Measurements from ENCODE around the gene XK. TPM values are rescaled to one million over a fixed set of nuclear protein-coding genes. Genes with fewer than 3 reads are reported as not detected.
A peak's percentile ranks its signal among the peaks of the same experiment; 100 is the strongest.
"Not testable (repeated sequence)": the region's sequence is repeated elsewhere in the genome, so short reads cannot be mapped to it uniquely, and the experiment has no call there.

The XK gene, protein sequence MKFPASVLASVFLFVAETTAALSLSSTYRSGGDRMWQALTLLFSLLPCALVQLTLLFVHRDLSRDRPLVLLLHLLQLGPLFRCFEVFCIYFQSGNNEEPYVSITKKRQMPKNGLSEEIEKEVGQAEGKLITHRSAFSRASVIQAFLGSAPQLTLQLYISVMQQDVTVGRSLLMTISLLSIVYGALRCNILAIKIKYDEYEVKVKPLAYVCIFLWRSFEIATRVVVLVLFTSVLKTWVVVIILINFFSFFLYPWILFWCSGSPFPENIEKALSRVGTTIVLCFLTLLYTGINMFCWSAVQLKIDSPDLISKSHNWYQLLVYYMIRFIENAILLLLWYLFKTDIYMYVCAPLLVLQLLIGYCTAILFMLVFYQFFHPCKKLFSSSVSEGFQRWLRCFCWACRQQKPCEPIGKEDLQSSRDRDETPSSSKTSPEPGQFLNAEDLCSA
- under 1 TPM; 0.02 to 0.04 TPM for total RNA-seq

DNA sequence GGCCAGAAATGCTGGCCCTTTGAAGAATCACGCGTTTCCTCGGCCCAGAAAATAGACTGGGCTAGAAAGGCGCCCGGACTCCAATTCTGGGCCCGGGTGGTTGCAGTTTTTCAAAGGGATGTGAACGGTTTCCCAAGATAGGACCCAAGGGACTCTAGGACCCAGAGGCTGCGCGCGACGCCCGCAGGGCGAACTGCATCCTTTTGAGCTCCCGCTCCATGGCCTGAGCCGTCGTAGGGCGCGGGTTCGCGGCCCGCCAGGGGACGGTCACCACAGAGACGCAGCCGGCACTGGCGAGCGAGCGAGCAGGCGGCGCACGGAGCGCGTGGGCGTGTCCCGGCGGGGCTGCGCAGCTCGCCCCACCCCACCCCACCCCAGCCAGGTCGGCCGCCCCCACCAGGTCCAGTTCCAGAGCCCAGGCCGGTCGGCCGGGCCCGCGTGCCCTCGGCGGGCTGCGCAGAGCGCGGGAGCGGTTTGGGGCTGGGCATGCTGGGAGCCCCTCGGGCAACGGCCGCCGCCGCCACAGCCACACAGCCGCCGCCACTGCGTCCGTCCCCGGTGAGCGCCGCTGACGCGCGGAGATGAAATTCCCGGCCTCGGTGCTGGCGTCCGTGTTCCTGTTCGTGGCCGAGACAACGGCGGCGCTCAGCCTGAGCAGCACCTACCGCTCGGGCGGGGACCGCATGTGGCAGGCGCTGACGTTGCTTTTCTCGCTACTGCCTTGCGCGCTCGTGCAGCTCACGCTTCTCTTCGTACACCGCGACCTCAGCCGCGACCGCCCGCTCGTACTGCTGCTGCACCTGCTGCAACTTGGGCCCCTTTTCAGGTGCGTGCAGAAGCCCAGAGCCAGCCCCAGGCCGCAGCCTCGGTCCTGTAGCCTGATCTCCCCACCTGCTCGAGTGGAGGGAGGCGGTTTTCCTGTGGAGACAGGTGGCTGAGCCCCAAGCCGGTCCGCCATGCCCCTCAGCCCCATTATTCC, at the start of gene XK:
Gene XK (plus strand): TSS at position 411 of the 979 bp plus-strand sequence. CDS start 171 bp downstream, at position 582.
- peak; percentile 37 for DNase-seq
- POLR2A ChIA-PET: interaction anchor here (0.6 kb wide), 1 partner anchor 326 kb away, joined by 3 read pairs; no protein-coding TSS in a partner anchor
- Mint-ChIP-seq H3K4me3 (peak within 1 kb of the TSS; percentile 58), H3K27ac (no peak within 1 kb of the TSS), H3K9me3 (no peaks in the 10 kb centered on the region), H3K27me3 (peaks cover 4% of the 10 kb centered on the region), H3K36me3 (ENCODE audit: low read depth) (no peaks in the 10 kb centered on the region), H3K4me1 (no peaks in the 10 kb centered on the region)
- CTCF ChIA-PET: no interaction called here

DNA sequence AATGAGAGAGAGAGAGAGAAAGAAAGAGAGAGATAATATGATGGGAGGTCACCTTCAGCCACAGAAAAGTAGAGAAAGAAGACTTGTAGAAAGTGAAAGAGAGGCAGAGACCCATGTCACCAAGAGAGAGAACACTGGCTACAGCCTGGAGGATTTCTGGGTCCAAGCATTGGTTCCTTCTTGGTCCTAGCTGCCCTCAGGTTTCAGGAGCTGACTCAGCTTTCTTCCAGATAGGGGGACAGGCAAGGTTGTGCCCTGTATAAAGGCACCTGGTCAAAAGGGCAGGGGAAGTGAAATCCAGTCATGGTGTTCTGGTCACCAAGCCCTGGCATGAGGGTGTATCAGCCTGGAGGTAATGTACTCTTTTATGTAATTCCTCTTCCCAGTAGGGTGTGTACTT, 47.5 kb upstream of the XK start:
- Mint-ChIP-seq H3K9me3 (no peaks in the 10 kb centered on the region), H3K4me1 (no peaks in the 10 kb centered on the region), H3K4me3 (no peak overlapping the region), H3K27me3 (no peaks in the 10 kb centered on the region), H3K27ac (no peak overlapping the region), H3K36me3 (ENCODE audit: low read depth) (no peaks in the 10 kb centered on the region)
- ChIA-PET POLR2A (no interaction called here), CTCF (no interaction called here)
- no peak for DNase-seq

DNA sequence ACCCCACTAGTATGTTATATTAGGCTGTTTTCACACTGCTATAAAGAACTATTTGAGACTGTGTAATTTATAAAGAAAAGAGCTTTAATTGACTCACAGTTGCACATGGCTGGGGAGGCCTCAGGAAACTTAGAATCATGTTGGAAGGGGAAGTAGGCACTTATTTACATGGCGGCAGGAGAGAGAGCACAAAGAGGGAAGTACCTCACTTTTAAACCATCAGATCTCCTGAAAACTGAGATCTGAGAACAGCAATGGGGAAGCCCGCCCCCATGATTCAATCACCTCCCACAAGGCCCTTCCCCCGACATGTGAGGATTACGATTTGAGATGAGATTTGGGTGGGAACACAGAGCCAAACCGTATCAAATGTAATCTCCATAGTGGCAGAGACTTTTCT, 45.4 kb upstream of the XK start:
- DNase-seq: no peak
- Mint-ChIP-seq H3K4me1 (no peaks in the 10 kb centered on the region), H3K27ac (no peak overlapping the region), H3K4me3 (no peak overlapping the region), H3K9me3 (no peaks in the 10 kb centered on the region), H3K27me3 (no peaks in the 10 kb centered on the region), H3K36me3 (ENCODE audit: low read depth) (no peaks in the 10 kb centered on the region)
- ChIA-PET POLR2A (no interaction called here), CTCF (no interaction called here)

DNA sequence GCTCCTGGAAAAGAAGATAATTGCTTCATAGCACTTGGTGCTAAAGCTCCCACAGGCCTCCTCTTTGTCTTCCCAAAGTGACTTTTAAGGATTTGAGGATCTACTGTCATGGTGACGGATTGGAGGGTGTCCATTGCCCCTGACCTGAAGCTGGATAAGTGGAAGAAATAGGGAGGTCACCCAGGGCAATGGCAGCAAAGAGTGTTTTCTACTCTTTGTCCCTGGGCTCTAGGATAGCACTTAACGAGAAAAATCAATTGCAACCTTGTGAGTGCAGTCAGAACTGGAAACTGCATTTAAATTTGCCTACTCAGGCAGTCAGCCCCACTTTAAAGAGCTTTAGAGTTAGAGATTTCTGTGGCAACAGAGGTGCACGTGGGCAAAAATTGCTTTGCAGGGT, 43.7 kb upstream of the XK start:
- DNase-seq: no peak
- no peak overlapping the region for H3K27ac Mint-ChIP-seq
- no peaks in the 10 kb centered on the region for H3K36me3 Mint-ChIP-seq (ENCODE audit: low read depth)
- no peak overlapping the region for H3K4me3 Mint-ChIP-seq
- ChIA-PET CTCF (no interaction called here), POLR2A (no interaction called here)
- H3K9me3 Mint-ChIP-seq: no peaks in the 10 kb centered on the region
- H3K27me3 Mint-ChIP-seq: no peaks in the 10 kb centered on the region
- no peaks in the 10 kb centered on the region for H3K4me1 Mint-ChIP-seq

DNA sequence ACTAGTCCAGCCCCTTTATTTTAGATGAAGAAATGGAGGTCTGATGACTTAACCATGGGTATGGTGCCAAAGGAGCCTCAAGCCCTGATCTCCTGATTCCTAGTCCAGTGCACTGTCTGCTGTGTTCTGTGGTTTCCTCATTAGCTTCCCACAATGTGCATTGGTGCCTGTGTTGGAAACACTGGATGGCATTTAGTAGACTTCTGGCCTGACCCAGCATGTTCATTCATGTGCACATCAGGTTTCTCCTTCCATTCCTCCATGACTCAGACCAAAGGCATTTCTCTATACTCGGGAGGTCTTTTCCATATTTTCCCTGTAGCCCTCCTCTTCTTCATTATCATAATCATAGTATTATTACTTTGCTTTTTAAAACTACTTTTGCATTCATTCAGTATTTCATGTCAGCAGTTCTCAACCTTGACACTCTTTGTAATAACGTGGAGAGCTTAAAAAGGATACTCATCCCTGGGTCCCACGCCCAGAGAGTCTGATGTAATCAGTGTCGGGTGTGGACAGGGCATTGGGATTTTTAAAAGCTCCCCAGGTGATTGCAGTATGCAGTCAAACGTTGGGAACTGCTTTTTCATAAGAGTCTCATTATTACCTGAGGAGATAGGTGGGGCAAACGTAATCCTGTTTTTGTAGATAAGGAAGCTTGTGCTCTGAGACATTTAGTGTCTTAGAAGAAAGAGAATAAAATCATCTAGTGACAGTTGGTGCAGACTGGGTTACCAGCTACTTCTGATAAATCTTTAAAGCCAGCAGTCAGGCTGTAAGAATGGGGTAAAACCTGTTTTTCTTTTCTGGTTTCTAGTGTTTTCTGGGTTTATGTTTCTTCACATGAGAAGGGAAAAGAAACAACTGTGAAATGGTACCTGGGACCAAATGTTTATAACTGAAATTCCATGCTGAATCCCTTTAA, 40.9 kb upstream of the XK start:
- POLR2A ChIA-PET: no interaction called here
- CTCF ChIA-PET: interaction anchor here (0.5 kb wide), 1 partner anchor 643 kb away, joined by 3 read pairs; no protein-coding TSS in a partner anchor

DNA sequence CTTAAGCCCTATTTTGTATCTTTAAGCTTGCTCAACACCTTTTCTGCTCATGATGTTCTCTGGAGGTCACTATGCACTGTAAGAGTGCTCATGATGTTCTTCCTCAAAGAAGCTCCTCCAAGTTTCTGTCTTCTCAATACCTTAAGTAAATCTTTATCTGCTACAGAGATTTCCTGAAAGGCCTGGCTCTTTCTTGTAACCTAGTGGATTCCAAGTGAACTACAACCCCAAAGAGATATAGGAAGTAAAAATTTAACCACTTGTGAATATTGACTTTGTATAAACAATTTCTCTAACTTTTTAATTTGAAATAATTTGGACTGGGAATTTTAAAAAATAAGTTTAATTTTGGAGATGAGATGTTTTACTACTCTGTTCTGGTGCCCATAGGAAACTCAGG, 39.3 kb upstream of the XK start:
- Mint-ChIP-seq H3K36me3 (ENCODE audit: low read depth) (no peaks in the 10 kb centered on the region), H3K27me3 (no peaks in the 10 kb centered on the region), H3K4me1 (no peaks in the 10 kb centered on the region), H3K27ac (no peak overlapping the region), H3K4me3 (no peak overlapping the region), H3K9me3 (no peaks in the 10 kb centered on the region)
- ChIA-PET CTCF (no interaction called here), POLR2A (no interaction called here)
- no peak for DNase-seq

More for the DNA sequence above, 40.9 kb upstream of the XK start:
- Mint-ChIP-seq H3K4me1 (no peaks in the 10 kb centered on the region), H3K27me3 (no peaks in the 10 kb centered on the region), H3K36me3 (ENCODE audit: low read depth) (no peaks in the 10 kb centered on the region), H3K27ac (no peak overlapping the region), H3K4me3 (no peak overlapping the region), H3K9me3 (no peaks in the 10 kb centered on the region)
- DNase-seq: no peak

DNA sequence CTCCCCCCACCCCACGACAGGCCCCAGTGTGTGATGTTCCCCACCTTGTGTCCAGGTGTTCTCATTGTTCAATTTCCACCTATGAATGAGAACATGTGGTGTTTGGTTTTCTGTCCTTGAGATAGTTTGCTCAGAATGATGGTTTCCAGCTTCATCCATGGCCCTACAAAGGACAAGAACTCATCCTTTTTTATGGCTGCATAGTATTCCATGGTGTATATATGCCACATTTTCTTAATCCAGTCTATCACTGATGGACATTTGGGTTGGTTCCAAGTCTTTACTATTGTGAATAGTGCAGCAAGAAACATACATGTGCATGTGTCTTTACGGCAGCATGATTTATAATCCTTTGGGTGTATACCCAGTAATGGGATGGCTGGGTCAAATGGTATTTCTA, 34.7 kb upstream of the XK start:
- CTCF ChIA-PET; H3K4me1 Mint-ChIP-seq; H3K36me3 Mint-ChIP-seq (ENCODE audit: low read depth); H3K9me3 Mint-ChIP-seq; H3K27me3 Mint-ChIP-seq; H3K4me3 Mint-ChIP-seq; POLR2A ChIA-PET; H3K27ac Mint-ChIP-seq; DNase-seq: not testable (repeated sequence)

DNA sequence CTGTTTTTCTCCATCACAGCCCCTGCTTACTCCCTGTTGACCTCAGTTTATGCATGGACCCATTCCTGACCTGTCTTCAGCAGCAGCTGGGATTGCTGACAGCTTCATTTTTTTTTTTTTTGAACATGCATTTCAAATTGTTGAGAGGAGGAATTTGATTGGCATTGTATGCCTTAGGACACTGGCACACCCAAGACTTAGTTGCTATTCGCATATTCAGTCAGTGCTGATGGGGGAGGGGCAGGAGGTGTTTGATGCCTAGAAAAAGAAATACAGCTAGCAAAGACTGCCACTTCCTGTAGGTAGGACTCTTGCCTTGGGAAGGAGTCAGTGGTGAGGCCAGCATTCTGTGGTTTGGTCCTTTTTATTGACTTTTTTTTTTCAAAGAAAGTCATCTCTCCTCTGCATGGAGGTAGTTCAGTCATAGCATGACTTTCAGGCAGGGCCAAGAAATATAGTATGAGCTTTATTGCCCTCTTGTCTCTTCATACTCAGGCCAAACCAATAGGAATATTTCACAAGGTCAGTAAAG, 33.6 kb upstream of the XK start:
- Mint-ChIP-seq H3K27me3 (no peaks in the 10 kb centered on the region), H3K27ac (no peak overlapping the region), H3K4me1 (peaks cover 3% of the 10 kb centered on the region), H3K9me3 (no peaks in the 10 kb centered on the region), H3K36me3 (ENCODE audit: low read depth) (no peaks in the 10 kb centered on the region), H3K4me3 (no peak overlapping the region)
- POLR2A ChIA-PET: no interaction called here
- CTCF ChIA-PET: no interaction called here
- no peak for DNase-seq

DNA sequence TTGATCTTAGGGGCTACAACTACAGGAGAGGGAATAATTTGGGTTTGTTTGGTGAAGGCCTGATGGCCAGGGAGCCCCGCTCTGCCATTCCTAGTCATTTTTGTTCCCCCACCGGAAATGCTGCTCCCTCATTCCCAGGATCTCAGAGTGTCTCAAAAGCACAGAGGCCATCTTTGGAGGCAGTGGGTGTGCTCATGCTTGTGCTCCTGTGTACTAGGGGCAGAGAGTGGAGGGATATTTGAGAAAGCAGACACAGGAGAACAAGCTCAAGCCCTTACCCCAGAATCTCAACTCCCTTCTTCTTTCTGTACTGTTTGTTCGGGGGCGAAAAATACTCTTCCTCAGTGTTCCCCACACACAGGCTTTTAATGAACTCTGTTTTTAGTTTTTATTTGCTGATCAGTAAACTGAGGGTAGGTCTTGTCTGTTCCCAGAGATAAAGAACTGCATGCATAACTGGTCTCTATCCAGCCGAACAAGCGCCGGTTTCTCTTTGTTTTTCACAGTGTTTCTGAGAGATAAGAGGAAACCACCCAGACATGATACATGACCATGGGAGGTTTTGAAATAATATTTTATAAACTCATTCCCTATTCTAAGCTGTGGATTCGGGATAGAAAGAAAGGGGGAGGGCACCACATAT, 32.9 kb upstream of the XK start:
- H3K27ac Mint-ChIP-seq: no peak overlapping the region
- H3K9me3 Mint-ChIP-seq: no peaks in the 10 kb centered on the region
- no peaks in the 10 kb centered on the region for H3K27me3 Mint-ChIP-seq
- H3K4me1 Mint-ChIP-seq: peaks cover 3% of the 10 kb centered on the region
- no peak overlapping the region for H3K4me3 Mint-ChIP-seq
- ChIA-PET CTCF (no interaction called here), POLR2A (no interaction called here)
- DNase-seq: no peak
- no peaks in the 10 kb centered on the region for H3K36me3 Mint-ChIP-seq (ENCODE audit: low read depth)

DNA sequence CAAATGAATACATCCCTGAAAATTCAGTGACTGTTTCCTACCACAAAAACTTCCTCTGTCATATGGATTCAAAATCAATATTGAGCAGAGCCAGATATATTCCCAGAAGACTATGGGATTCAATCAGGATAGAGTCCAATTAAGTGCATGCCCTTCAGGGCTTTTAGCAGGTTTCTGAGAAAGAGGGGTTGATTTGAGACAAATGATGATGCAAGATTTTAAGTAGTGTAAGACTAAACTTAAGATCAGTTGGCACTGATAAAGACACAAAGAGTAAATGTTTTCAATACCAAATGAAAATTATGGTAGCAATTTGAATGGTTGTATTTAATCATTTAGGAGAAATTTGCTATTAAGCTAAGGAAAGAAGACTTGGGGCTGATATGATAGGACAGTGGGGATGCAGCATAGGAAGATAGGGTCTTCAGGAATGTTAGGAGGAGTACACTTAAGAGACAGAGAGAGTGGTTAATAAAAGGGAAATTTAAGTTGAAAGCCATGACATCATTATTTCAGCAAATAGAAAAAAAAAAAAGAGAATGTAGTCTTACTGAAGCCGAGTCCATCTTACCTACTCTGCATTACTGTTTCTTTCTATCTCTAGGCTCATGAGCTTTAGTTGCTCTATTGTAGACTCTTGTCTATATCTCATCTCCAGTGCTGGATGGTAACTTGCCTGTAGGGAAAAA, 32.0 kb upstream of the XK start:
- POLR2A ChIA-PET: no interaction called here
- peak overlapping the region; percentile 34 for H3K27ac Mint-ChIP-seq
- CTCF ChIA-PET: no interaction called here
- no peaks in the 10 kb centered on the region for H3K36me3 Mint-ChIP-seq (ENCODE audit: low read depth)
- no peaks in the 10 kb centered on the region for H3K9me3 Mint-ChIP-seq
- DNase-seq: no peak
- H3K27me3 Mint-ChIP-seq: no peaks in the 10 kb centered on the region
- peaks cover 3% of the 10 kb centered on the region for H3K4me1 Mint-ChIP-seq
- H3K4me3 Mint-ChIP-seq: no peak overlapping the region

DNA sequence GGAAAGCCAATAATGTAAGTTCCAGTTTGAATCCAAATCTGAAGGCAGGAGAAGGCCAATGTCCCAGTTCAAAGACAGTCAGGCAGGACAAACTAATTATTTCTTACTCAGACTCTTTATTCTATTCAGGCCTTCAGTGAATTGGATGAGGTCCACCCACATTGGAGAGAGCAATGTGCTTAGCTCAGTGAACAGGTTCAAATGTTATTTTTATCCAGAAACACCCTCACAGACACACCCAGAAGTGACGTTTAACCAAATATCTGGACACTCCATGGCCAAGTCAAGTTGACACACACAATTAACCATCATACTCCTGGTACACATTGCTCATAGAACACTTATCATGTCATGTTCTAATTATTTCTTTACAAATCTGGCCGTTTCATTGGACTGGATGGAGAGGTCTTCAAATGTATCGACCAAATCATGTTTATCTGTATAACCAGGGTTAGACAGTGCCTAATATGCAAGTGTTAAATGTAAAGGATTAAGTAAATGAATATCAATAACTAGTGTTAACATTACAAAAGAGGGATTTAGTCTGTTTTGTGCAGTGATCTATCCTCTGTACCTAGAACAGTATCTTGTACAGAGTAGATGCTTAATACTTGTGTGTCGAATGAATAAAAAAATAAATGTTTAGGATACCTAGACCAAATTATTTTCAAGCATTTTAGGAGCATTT, 27.1 kb upstream of the XK start:
- Mint-ChIP-seq H3K27ac (no peak overlapping the region), H3K27me3 (no peaks in the 10 kb centered on the region), H3K4me3 (no peak overlapping the region), H3K9me3 (no peaks in the 10 kb centered on the region), H3K4me1 (no peaks in the 10 kb centered on the region), H3K36me3 (ENCODE audit: low read depth) (no peaks in the 10 kb centered on the region)
- CTCF ChIA-PET: no interaction called here
- no peak for DNase-seq
- POLR2A ChIA-PET: no interaction called here

Measured in activated CD4-positive, alpha-beta T cell treated with anti-CD3 and anti-CD28 coated beads, Interleukin-2, amount 10 ng/mL, durations not matched to agents 7 days and 5 days (primary cell).